Right atrium auricular region (tissue), 2 donors: ENCODE data around the gene CNNM1. TPM values are rescaled to one million over a fixed set of nuclear protein-coding genes. Genes with fewer than 3 reads are reported as not detected.

Experiments used
- DNase-seq: peaks from one replicate; pipeline ENCODE4 v3.0.0-alpha.2; 2019; ENCODE audit warnings: low spot score
- H3K27ac ChIP-seq, 2 donors: fragments of 200-600 bp; sonication (generic); 1 replicate in 1 of 2; 2 replicates in 1 of 2; pipeline ENCODE4 v1.5.1; 2016 to 2019
- H3K27me3 ChIP-seq, 2 donors: fragments of 200-600 bp; sonication (generic); one replicate each; pipeline versions ENCODE4 v1.5.1 to v1.6.0; 2017 to 2019
- H3K36me3 ChIP-seq: fragments of 200-600 bp; sonication (generic); one replicate; pipeline ENCODE4 v1.5.1; 2016
- H3K4me1 ChIP-seq, 2 donors: fragments of 200-600 bp; sonication (generic); one replicate each; pipeline versions ENCODE4 v1.5.1 to v1.6.0; 2017 to 2019
- H3K4me3 ChIP-seq, 2 donors: fragments of 200-600 bp; sonication (generic); 1 replicate in 1 of 2; 2 replicates in 1 of 2; pipeline ENCODE4 v1.5.1; 2017 to 2019; ENCODE audit warnings: mild to moderate bottlenecking in 1 of 2, moderate library complexity in 1 of 2
- H3K9me3 ChIP-seq, 2 donors: fragments of 200-600 bp; sonication (generic); one replicate each; pipeline ENCODE4 v1.5.1; 2019
- total RNA-seq, 2 donors: library from RNA; depleted of rRNA; stranded (reverse); fragments of >200 nt; gene quantifications; one replicate each; pipeline ENCODE4 v1.1.0, GENCODE V29; 2016
- TF ChIP-seq, protein P1 (sequence below), 2 donors: fragments of 200-600 bp; sonication (generic); IDR thresholded peaks; one replicate each; pipeline ENCODE4 v1.5.1; 2019; ENCODE audit warnings: antibody characterized with exemption in 2 of 2

The CNNM1 gene
- total RNA-seq, 2 donors from 2014 or later, result 0.07 to 0.79 TPM

DNA sequence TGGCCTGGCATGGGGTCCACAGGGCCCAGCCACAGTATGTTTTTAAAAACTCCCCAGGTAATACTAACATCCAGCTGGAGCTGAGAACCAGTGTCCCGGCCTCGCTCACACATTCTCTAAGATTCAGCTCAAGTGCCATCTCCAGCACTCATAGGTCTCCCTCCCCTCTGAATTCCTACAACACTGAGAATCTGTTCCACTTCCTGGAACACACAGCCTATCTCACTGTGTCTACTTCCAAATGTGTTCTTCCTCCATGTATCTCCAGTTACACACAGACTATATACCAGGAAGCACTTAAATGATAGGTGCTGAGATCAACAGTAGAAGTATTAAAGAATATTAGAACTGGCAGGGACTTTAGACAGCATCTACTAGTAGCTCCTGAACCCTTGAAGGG is 90.5 kb downstream of the CNNM1 start:
- peaks cover 44% of the 10 kb centered on the region for H3K36me3 ChIP-seq

GRCh38 chr10:99421233-99421739 is 92.1 kb downstream of the CNNM1 start:
- TF ChIP-seq, protein P1, sequence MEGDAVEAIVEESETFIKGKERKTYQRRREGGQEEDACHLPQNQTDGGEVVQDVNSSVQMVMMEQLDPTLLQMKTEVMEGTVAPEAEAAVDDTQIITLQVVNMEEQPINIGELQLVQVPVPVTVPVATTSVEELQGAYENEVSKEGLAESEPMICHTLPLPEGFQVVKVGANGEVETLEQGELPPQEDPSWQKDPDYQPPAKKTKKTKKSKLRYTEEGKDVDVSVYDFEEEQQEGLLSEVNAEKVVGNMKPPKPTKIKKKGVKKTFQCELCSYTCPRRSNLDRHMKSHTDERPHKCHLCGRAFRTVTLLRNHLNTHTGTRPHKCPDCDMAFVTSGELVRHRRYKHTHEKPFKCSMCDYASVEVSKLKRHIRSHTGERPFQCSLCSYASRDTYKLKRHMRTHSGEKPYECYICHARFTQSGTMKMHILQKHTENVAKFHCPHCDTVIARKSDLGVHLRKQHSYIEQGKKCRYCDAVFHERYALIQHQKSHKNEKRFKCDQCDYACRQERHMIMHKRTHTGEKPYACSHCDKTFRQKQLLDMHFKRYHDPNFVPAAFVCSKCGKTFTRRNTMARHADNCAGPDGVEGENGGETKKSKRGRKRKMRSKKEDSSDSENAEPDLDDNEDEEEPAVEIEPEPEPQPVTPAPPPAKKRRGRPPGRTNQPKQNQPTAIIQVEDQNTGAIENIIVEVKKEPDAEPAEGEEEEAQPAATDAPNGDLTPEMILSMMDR (IDR thresholded peaks at IDR 0.05), result no peak
- H3K27ac ChIP-seq, result no peak overlapping the region
- H3K9me3 ChIP-seq, result no peaks in the 10 kb centered on the region
- H3K36me3 ChIP-seq, result peaks cover 57% of the 10 kb centered on the region
- H3K4me1 ChIP-seq, result peaks cover 0 to 25% of the 10 kb centered on the region in 2 donors
- no peak for DNase-seq
- H3K4me3 ChIP-seq, result no peak overlapping the region
- no peaks in the 10 kb centered on the region for H3K27me3 ChIP-seq

More for the DNA sequence above, 90.5 kb downstream of the CNNM1 start:
- H3K27ac ChIP-seq, result no peak overlapping the region
- no peak for DNase-seq
- no peak overlapping the region for H3K4me3 ChIP-seq
- TF ChIP-seq, protein P1 (IDR thresholded peaks at IDR 0.05), result no peak
- no peaks in the 10 kb centered on the region for H3K9me3 ChIP-seq
- H3K27me3 ChIP-seq, result no peaks in the 10 kb centered on the region
- H3K4me1 ChIP-seq, result peaks cover 0 to 16% of the 10 kb centered on the region in 2 donors

- DNase-seq, result no peak
- H3K4me3 ChIP-seq, result no peak overlapping the region
- no peaks in the 10 kb centered on the region for H3K27me3 ChIP-seq
- H3K9me3 ChIP-seq, result no peaks in the 10 kb centered on the region
- TF ChIP-seq, protein P1 (IDR thresholded peaks at IDR 0.05), result no peak
- peaks cover 57% of the 10 kb centered on the region for H3K36me3 ChIP-seq
- peaks cover 0 to 26% of the 10 kb centered on the region in 2 donors for H3K4me1 ChIP-seq
- no peak overlapping the region for H3K27ac ChIP-seq
These were observed 93.5 kb downstream of the CNNM1 start for GRCh38 chr10:99422529-99423096.

DNA sequence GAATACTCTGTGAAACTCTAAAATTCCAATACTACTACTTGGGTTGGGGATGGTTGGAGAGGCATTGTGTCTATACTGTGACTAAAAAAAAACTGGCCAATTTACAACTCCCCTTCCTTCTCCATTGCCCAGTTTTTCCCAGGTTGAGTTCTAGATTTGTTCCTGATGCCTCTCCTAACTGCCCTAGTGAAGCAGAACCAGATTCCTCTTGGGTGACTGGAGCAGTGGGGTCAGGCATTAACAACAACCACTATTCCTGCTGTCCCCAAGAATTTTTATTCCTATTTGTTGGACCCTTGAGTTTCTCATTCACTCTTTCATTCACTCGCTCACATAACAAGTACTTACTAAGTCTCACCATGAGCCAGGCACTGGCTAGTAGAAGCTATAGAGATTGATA is 95.5 kb downstream of the CNNM1 start:
- no peaks in the 10 kb centered on the region for H3K9me3 ChIP-seq
- H3K4me3 ChIP-seq, result no peak overlapping the region
- H3K36me3 ChIP-seq, result peaks cover 45% of the 10 kb centered on the region
- TF ChIP-seq, protein P1 (IDR thresholded peaks at IDR 0.05), result no peak
- no peaks in the 10 kb centered on the region for H3K27me3 ChIP-seq
- no peak for DNase-seq
- peaks cover 0 to 22% of the 10 kb centered on the region in 2 donors for H3K4me1 ChIP-seq
- H3K27ac ChIP-seq, result no peak overlapping the region

- Histone ChIP-seq H3K36me3 (peaks cover 39% of the 10 kb centered on the region), H3K27ac (no peak overlapping the region), H3K9me3 (no peaks in the 10 kb centered on the region), H3K4me1 (peaks cover 0 to 26% of the 10 kb centered on the region in 2 donors), H3K27me3 (no peaks in the 10 kb centered on the region), H3K4me3 (no peak overlapping the region)
- DNase-seq, result no peak
- TF ChIP-seq, protein P1 (IDR thresholded peaks at IDR 0.05), result no peak
These were observed 96.0 kb downstream of the CNNM1 start for GRCh38 chr10:99425204-99425603.

- H3K27me3 ChIP-seq, result no peaks in the 10 kb centered on the region
- no peak overlapping the region for H3K4me3 ChIP-seq
- TF ChIP-seq, protein P1 (IDR thresholded peaks at IDR 0.05), result no peak
- DNase-seq, result no peak
- H3K36me3 ChIP-seq, result peaks cover 33% of the 10 kb centered on the region
- no peaks in the 10 kb centered on the region for H3K9me3 ChIP-seq
- no peak overlapping the region for H3K27ac ChIP-seq
- peaks cover 0 to 31% of the 10 kb centered on the region in 2 donors for H3K4me1 ChIP-seq
These were observed 97.5 kb downstream of the CNNM1 start for GRCh38 chr10:99426689-99427088.
